ENCODE measurements around the gene HIVEP1.

HIVEP1 gene

DNA sequence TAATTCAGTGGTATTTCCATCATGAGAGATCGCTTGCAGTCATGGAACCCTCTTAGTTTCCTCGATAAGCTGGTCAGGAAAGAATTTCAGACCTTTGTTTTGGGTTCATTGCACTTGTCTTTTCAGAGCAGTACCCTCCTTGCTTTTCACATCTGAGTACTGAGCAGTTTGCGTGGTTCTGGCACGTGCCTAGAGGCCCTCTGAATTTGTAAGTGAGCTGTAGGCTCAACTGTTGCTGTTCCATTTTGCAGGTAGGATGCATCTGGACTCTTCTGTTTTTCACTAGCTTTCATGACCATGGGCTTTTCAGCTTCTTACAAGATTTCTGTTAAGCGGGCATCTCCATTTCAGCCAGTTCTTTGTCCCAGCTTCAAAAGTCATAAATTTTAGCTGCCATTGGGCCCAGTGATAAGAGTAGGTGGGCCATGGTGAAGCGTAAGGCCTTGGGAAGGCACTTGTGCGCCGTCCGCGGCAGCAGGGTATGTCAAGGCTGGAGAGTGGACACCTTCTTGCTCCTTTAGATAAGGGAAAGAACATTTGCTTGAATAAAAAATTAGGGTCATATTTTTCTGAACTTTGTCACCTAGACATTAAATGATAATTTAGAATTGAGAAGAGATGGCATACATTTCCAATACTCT lies 35.8 kb downstream of the HIVEP1 start:
- H3K4me3 ChIP-seq (ENCODE audit: low read depth, low read length) = no peak overlapping the region

DNA sequence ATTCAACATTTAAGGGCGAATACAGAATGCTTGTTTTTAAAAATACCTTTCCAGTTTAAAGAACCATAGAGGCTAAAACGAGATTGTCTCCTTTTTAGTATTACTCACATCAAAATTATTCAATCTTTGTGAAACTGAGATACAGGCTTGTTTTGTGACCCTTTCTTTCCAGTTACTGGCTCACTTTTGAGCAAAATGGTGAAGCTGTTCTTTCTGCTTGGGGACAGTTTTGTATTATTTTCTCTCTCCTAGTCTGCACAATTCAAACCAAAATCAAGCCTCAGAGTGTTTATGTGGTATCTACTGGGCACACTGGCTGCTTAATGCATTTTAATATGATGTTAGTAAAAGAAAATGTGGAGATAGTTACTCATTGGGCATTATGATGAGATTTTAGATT lies 36.5 kb downstream of the HIVEP1 start:
- no peak overlapping the region for H3K4me3 ChIP-seq (ENCODE audit: low read depth, low read length)

DNA sequence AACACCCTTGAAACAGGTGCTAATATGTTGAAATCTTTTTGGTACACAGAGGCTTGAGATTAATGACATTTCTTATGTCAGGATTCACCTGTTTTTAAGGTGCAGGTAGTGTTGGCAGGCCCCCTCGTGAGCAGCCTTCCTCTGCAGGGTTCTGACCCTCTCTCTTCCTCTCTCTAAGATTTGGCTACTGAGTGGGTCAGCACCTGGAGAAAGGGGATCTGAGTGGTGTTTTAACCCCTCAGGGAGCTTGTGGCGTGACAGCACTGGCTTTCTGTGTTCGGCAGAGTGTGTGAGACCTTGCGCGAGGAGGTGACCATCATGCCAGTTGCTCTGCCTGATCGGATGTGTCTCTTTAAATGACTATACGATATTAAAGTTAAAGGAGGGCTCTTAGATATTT lies 37.1 kb downstream of the HIVEP1 start:
- no peak overlapping the region for H3K4me3 ChIP-seq (ENCODE audit: low read depth, low read length)

DNA sequence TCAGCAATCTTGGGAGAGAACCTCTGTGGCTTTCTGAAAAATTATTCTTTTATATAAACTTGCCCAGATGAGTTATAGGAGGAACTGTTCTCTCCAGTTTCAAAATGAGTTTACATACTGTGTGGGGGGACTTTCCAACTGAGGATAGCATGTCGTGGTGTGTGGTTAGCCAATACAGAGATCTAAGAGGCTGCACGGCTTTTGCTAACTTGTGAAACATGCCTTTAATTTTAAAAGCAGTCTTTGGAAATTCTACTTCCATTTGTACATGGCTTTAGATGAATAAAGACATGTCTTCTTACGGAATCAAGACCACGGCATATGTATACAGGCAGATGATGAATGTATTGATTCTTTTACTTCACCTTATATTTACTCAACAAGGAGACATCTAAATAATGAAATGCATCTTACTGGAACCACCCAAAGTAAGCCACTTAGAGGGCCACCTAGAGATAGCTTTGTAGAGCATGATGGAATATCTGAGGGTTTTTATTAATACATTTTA lies 39.8 kb downstream of the HIVEP1 start:
- no peak overlapping the region for H3K4me3 ChIP-seq (ENCODE audit: low read depth, low read length)

DNA sequence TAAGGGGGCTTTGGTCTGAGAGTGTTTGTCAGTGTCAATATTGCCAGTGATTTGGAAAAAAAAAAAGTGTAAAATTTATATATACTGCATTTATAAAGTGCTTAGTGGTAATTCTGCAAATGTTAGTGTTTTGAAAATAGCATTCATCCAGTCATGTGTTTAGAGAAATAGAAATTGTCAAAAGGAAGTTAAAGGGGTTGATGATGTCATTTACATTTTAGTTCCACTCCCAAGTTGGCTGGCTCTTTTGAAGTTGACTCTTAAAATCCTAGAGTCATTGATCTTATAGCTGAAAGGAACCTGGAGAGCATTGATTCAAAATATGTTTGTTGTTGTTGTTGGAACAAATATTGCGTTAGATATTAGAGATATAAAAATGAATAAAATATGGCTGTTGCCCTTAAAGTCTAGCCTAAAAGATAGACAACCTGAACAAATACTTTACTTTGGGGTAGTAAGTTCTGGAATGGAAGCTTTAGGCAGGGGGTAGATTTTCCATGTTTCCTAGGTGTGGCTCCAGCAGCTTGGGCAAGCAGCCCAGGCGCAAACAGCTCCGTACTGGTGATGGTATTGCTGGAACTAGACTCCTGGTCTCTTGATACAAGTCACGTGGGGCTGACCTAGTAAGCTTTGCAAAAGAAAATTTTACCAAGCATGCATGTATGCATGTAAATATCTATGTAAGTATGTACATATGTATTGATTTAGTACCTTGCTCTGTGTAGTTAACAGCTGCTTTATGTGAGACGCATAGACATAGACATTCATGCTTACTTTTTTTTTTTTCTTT lies 46.3 kb downstream of the HIVEP1 start:
- no peak overlapping the region for H3K4me3 ChIP-seq (ENCODE audit: low read depth, low read length)

DNA sequence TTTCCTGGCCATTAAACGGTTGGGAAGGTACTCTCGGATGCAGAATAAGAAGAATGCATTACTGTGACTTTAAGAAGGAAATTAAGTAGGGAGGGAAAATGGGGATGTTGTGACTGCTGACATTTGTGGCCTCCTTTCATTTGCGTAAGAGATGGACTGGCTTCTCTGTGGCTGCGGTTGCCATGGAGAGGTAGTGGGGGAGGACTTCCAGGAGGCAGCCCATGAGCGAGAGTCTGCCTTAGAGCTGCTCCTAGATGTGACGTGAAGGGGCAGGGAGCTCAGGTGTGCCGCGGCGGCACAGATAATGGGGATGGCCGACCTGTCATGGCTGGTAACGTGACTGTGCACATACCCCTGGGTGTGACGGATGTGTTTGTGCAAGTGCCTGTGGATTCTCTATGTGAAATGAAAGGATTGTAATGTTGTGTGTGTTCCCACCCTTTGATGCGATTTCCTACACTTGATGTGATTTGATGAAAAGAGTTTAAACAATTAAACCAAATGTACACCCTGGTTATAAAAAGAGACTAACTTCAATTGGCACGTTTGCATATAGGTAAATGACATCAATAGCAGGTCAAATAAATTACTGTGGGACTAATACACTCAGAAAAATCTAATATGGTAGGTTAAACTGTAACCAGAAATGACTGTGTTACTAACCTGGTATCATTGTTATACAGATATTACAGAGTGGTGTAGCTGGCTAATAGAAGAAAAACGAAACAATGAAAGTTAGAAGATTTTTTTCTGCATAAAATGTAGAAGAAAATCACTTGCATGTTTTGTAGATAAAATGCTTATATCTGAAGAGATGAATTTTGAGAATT lies 48.9 kb downstream of the HIVEP1 start:
- H3K4me3 ChIP-seq (ENCODE audit: low read depth, low read length) = no peak overlapping the region

DNA sequence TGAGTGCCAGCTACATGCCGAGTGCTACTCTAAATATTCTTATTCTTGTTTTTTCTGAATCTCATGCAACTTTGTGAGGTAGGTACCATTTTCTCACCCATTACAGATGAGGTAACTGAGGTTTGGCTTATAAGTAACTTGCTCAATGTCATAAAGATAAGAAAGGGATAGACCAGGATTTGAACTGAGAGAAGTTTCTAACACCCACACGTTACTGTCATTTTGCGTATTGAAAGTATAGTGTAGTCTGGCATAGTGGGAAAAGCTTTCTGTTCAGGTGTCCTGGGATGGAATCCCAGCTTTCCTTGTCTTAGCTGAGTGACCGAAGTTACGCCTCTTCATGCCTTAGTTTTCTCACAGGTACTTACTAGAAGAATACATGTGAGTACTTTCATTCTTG lies 50.5 kb downstream of the HIVEP1 start:
- no peak overlapping the region for H3K4me3 ChIP-seq (ENCODE audit: low read depth, low read length)

DNA sequence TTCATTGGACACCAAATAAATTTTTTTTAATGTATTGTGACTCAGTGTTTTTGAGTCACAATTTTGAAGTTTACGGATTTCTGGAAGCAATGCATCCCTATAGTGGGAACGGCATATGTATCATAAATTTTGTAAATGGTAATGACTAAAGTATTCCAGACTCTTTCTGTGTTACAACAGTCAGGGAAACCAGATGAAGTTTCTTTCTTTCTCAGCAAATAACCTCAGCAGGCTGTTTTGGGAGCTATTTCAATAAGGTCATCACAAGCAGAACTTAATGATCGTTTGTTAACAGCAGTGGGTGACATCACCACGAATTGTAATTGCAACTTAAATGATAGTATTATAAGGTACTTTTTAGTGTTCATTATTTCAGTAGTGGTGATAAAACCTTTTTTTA lies 52.0 kb downstream of the HIVEP1 start:
- no peak overlapping the region for H3K4me3 ChIP-seq (ENCODE audit: low read depth, low read length)

DNA sequence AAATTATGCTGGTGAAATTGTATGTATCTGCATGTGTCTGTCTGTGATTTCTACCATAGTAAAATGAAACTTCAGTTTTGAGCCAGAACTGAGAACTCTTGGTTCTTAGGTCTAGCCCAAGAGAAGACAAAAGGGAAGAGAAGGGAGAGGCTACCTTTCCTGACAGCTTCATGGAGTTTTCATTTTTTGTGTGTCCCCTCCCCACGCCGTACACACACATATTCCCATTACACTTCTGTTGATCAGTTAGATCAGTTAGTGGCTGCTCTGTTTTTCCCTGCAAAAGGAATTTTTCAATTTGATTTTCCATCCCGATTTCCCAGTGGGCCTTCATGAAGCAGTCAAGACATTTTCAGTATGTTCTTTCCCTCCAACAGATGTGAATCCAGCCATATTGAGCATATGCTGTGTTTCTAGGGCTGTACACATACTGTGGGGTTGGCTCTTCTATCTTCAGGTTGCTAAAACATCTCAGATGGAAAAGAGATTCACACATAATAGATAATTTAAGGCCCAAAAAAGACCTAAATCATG lies 52.5 kb downstream of the HIVEP1 start:
- H3K4me3 ChIP-seq (ENCODE audit: low read depth, low read length) = no peak overlapping the region

DNA sequence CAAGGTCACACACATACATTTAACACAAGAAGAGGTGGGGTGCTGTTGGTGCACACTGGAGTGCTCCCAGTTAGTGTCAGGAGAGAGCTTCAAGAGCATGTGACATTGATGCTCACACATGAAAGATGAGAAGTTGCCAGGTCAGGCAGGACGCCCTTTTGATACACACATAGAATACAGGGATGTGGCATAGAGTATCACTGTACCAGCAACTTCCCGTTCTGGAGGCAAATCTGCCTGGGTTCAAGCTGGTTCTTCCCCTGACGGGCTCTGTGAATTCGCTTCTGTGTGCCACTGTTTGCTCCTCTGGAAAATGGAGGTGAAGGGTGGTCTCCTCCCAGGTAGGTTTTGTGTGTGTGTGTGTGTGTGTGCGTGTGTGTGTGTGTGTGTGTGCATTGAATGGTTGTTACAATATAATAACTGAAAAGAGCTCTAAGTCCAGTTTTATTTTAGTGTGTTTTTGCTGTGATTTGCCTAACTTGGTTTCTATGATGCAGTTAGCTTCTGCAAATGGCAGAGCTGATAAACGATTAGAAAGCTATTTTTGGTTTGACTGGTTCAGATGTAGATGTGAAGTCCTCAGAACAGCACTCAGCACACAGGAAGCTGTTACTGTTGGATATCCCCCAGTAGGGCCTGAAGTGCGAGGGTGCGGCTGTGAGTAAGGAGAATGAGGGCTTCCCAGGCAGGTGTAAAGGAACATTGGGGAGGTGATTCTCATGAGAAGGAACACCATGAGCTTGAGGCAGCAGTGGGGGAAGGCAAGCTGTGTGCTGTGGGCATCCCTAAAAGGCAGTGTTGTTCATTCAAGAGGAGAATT lies 53.4 kb downstream of the HIVEP1 start:
- no peak overlapping the region for H3K4me3 ChIP-seq (ENCODE audit: low read depth, low read length)

DNA sequence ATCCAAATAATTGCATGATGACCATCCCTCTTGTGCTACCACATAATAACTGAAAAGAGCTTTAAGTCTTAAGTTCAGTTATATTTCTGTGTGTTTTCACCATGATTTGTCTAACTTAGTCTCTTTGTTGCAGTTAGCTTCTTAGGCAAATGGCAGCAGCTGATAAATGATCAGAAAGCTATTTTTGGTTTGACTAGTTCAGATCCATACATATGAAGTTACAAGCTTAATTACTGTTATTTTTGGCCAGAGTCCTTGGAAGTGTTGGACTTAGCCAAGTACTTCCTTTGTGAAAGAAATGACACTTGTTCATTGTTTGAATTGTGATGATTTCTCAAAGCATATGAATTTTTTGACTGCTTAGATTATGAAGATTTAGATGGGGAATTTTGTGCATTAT lies 54.2 kb downstream of the HIVEP1 start:
- H3K4me3 ChIP-seq (ENCODE audit: low read depth, low read length) = no peak overlapping the region

DNA sequence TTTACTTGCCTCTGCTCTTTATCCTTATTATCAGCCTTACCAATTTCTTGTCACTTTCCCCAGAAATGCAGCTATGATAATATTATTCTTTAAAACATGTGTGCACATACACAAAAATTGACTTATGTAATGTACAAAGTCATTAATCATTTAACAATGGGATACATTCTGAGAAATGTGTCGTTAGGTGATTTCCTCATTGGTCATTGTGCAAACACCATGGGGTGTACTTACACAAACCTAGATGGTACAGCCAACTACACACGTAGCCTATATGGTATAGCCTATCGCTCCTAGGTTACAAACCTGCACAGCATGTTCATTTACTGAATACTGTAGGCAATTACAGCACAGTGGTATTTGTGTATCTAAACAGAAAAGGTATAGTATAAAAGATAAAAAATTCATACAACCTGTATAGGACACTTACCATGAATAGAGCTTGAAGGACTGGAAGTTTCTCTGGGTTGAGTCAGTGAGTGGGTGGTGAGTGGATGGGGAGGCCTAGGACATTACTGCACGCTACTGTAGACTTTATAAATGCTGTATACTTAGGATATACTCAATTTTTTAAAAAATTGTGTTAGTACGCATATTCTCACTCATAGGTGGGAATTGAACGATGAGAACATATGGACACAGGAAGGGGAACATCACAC lies 56.9 kb downstream of the HIVEP1 start:
- no peak overlapping the region for H3K4me3 ChIP-seq (ENCODE audit: low read depth, low read length)

DNA sequence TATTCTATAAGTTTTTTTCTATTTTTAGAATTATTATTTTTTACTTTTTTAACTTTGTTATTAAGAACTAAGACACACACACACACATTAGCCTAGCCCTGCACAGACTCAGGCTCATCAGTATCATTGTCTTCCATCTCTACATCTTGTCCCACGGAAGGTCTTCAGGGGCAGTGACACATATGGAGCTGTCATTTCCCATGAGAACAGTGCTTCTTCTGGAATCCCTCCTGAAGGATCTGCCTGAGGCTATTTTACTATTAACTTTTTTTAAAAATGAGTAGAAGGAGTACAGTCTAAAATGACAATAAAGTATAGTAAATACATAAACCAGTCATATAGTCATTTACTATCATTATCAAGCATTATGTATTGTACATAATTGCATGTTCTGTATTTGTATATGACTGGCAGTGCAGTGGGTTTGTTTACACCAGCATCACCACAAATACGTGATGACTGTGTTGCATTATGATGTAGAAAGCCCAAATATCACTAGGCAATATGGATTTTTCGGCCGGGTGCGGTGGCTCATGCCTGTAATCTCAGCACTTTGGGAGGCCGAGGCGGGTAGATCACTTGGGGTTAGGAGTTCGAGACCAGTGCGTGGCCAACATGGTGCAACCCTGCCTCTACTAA lies 57.9 kb downstream of the HIVEP1 start:
- no peak overlapping the region for H3K4me3 ChIP-seq (ENCODE audit: low read depth, low read length)

DNA sequence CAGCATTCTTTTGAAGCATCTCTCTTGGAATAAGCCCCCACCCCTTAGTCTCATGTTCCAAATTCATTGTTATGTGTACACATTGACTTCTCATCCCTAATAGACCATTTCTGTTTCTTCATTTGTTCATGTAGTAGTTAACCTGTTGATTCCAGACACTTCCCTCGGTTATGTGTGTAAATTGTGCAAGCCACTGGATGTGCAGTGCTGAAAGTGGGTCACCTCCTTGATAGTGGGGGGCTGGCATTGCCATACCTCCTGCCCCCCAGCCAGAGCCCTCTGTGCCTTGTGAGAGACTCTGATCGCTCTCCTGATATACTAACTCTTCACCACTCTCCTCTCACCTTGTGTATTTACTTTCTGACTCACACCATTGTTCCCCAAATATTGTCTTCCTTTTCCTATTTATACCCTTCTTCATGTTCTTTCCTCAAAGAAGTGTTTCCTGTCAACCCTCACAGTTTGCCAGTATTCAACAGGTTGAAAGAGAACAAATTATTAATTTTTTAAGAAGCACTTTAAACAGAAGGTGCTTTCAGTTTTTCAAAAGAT lies 59.0 kb downstream of the HIVEP1 start:
- H3K4me3 ChIP-seq (ENCODE audit: low read depth, low read length) = no peak overlapping the region

DNA sequence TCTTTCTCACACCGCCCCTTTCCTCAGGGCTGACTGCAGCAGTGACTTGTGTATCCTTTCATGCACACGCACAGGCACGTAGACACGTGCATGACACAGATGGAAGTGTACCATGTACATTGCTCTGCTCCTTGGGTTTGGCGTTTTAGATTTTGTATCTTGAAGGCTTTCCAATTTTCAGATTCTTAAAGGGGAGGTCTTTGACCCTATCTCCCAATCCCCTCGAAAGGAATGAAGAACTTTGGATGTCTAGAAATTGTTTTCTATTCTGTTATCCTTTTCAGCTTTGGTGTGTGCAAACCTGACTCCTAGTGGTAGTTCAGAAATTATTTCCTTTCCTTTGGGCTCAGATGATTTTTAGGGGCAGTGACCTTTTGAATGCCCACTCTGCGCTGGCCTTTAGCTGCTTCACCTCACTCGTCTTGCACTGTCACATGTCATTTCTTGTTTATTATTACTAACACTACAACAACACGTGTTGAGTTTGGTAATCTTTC lies 63.0 kb downstream of the HIVEP1 start:
- no peak overlapping the region for H3K4me3 ChIP-seq (ENCODE audit: low read depth, low read length)

DNA sequence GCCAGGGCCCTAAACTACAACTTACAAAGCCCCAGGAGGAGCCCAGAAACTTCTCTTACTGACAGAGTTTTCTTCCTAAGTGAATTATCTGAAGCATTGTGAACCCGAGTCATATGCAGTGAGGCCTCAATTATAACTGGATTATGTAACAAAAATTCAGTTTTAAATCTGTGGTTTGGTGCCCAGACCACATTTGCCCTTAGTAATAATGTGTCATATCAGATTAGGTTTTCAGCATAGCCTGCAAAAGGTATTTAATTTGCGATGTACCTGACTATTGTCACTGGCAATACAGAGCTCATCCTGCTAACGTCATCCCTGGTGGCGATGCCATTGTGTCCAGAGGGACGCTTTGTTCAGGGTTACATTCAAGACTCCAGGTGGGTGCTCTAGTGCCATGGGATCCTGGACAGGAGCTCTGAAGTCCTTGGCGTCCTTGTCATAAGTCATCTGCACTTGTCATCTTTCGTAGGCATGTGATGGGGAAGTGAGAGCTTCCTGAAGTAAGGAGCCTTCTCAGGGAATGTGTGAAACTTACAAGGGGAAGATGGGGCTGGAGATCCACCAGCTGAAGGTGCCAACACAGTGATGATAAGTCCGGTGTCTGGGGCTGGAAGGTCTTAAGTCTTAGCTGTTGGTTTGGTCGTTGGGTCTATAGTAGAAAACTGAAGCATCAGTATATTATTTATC lies 65.1 kb downstream of the HIVEP1 start:
- no peak overlapping the region for H3K4me3 ChIP-seq (ENCODE audit: low read depth, low read length)

DNA sequence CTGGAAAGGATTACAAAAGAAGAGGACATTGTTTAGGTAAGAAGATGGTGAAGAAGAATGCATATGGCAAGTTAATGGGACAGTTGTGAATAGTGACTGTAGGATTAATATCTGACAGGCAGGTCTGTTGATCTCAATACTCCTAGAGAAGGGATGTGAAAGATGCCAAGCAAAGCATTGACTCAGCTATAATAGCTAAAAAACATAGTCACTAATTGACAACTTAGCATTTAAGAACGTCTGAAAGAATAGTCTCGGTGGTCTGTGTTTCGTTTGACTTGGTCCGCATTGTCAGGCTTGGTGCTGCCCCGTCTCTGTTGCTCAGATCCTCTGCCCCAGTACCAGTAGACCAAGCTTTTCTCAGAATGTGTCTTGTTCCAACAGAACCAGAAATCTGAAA lies 65.9 kb downstream of the HIVEP1 start:
- no peak overlapping the region for H3K4me3 ChIP-seq (ENCODE audit: low read depth, low read length)

DNA sequence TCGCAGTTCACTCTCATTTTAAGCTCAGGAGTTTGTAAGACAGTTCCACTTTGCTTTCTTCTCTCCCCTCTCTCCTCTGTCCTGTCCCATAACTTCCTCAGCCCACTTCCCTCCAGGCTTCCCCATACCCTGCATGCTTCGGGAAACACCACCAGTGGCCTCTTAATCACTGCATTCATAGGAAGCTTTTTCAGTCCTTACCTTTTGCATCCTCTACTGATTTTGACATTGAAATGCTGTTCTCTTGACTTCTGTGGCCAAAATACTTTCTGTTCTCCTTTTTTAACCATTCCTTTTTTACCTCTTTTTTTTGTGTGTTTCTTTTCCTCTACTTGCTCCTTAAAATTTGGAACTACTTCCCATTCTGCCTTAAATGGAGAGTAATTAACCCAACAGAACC lies 69.7 kb downstream of the HIVEP1 start:
- no peak overlapping the region for H3K4me3 ChIP-seq (ENCODE audit: low read depth, low read length)

Measured in iPS-11a (cell line).